SU-DHL-6 (cell line): ENCODE measurements around the gene RPL36AL.

Source experiments
- H2AFZ ChIP-seq: fragments of 200-600 bp; sonication (generic); 2 replicates; pipeline ENCODE4 v1.6.1; 2014; ENCODE audit warnings: low read depth, mild to moderate bottlenecking, moderate library complexity, mixed read lengths, antibody characterized with exemption, low read length; ENCODE audit not compliant: severe bottlenecking
- H3F3A ChIP-seq: fragments of 200-600 bp; shearing (Covaris generic); 2 replicates; pipeline ENCODE4 v1.6.0; 2016; ENCODE audit warnings: antibody characterized with exemption, mild to moderate bottlenecking; ENCODE audit not compliant: insufficient read depth
- H3K27ac ChIP-seq: fragments of 200-600 bp; sonication (generic); 2 replicates; pipeline ENCODE4 v1.5.1; 2016; ENCODE audit warnings: low read depth, mild to moderate bottlenecking, low read length, moderate library complexity, mixed read lengths
- H3K27me3 ChIP-seq: fragments of 200-600 bp; sonication (generic), shearing (Covaris generic); 2 replicates; pipeline ENCODE4 v1.6.0; 2014; ENCODE audit warnings: mild to moderate bottlenecking, low read length
- H3K36me3 ChIP-seq: fragments of 200-600 bp; sonication (generic); 2 replicates; pipeline ENCODE4 v1.6.1; 2014; ENCODE audit warnings: mild to moderate bottlenecking, low read length, mixed read lengths
- H3K4me2 ChIP-seq: fragments of 300-600, 200-600 bp; shearing (Covaris generic), sonication (generic); 2 replicates; pipeline ENCODE4 v1.6.0; 2014; ENCODE audit warnings: low read length, low read depth, mild to moderate bottlenecking; ENCODE audit not compliant: poor library complexity, severe bottlenecking
- H3K4me3 ChIP-seq: fragments of 200-600 bp; sonication (generic); 2 replicates; pipeline ENCODE4 v1.5.1; 2014; ENCODE audit warnings: antibody characterized with exemption, low read length, mild to moderate bottlenecking, mixed read lengths; ENCODE audit not compliant: insufficient read depth, poor library complexity, severe bottlenecking
- H3K79me2 ChIP-seq: fragments of 200-600 bp; sonication (generic); 2 replicates; pipeline ENCODE4 v1.6.1; 2014; ENCODE audit warnings: mild to moderate bottlenecking, low read length, moderate library complexity; ENCODE audit not compliant: insufficient read depth
- H3K9ac ChIP-seq: fragments of 200-600 bp; sonication (generic); 2 replicates; pipeline ENCODE4 v1.7.0; 2014; ENCODE audit warnings: mild to moderate bottlenecking, low read length
- H3K9me2 ChIP-seq: fragments of 200-600 bp; sonication (generic); replicated peaks from 2 replicates; pipeline ENCODE4 v1.6.1; 2014; ENCODE audit warnings: low read length; ENCODE audit not compliant: insufficient read depth
- H3K9me3 ChIP-seq: fragments of 200-600 bp; sonication (generic); 2 replicates; pipeline ENCODE4 v1.6.1; 2014; ENCODE audit warnings: low read length, mixed read lengths; ENCODE audit not compliant: insufficient read depth
- H4K20me1 ChIP-seq: fragments of 200-600 bp; sonication (generic); 2 replicates; pipeline ENCODE4 v1.6.1; 2014; ENCODE audit warnings: low read depth, mild to moderate bottlenecking, antibody characterized with exemption, low read length, moderate library complexity, mixed read lengths
- EZH2phosphoT487 ChIP-seq: fragments of 200-600 bp; sonication (generic), shearing (Covaris generic); conservative IDR thresholded peaks from 2 replicates; pipeline ENCODE4 v1.6.1; 2018; ENCODE audit warnings: mild to moderate bottlenecking, antibody characterized with exemption, low read length, moderate library complexity, mixed read lengths
- TF ChIP-seq, protein P1 (sequence below): fragments of 200-600 bp; sonication (generic); IDR thresholded peaks from one replicate; pipeline ENCODE4 v1.5.1; 2017; ENCODE audit warnings: antibody characterized with exemption, mild to moderate bottlenecking, low read length, moderate library complexity; ENCODE audit not compliant: insufficient read depth, poor library complexity, severe bottlenecking

Gene RPL36AL

DNA sequence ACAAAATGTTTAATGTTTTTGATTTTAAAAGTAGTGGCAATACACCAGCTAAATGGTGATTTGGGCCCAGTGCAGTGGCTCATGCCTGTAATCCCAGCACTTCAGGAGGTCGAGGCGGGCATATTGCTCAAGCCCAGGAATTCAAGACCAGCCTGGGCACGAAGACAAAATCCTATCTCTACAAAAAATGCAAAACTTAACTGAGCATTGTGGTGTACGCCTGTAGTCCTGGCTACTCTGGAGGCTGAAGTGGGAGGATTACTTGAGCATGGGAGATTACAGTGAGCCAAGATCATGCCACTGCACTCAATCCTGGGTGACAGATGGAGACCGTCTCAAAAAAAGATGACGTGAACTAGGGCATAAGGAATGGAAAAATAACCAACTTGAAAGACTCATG, 4.7 kb downstream of the RPL36AL start:
- Histone ChIP-seq H3K27ac (no peak overlapping the region), H2AFZ (no peak overlapping the region), H3K9me2 (no peaks in the 10 kb centered on the region), H3K36me3 (peaks cover 21% of the 10 kb centered on the region), H3F3A (peaks cover 45% of the 10 kb centered on the region), H3K9me3 (no peaks in the 10 kb centered on the region), H3K9ac (no peak overlapping the region), H4K20me1 (no peaks in the 10 kb centered on the region; the same call in 1 of the 2 replicates), H3K4me2 (no peak overlapping the region), H3K27me3 (no peaks in the 10 kb centered on the region), H3K79me2 (peaks cover 70% of the 10 kb centered on the region), H3K4me3 (no peak overlapping the region)
- TF ChIP-seq, protein P1, sequence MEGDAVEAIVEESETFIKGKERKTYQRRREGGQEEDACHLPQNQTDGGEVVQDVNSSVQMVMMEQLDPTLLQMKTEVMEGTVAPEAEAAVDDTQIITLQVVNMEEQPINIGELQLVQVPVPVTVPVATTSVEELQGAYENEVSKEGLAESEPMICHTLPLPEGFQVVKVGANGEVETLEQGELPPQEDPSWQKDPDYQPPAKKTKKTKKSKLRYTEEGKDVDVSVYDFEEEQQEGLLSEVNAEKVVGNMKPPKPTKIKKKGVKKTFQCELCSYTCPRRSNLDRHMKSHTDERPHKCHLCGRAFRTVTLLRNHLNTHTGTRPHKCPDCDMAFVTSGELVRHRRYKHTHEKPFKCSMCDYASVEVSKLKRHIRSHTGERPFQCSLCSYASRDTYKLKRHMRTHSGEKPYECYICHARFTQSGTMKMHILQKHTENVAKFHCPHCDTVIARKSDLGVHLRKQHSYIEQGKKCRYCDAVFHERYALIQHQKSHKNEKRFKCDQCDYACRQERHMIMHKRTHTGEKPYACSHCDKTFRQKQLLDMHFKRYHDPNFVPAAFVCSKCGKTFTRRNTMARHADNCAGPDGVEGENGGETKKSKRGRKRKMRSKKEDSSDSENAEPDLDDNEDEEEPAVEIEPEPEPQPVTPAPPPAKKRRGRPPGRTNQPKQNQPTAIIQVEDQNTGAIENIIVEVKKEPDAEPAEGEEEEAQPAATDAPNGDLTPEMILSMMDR: no peak
- TF ChIP-seq EZH2phosphoT487: no peak

DNA sequence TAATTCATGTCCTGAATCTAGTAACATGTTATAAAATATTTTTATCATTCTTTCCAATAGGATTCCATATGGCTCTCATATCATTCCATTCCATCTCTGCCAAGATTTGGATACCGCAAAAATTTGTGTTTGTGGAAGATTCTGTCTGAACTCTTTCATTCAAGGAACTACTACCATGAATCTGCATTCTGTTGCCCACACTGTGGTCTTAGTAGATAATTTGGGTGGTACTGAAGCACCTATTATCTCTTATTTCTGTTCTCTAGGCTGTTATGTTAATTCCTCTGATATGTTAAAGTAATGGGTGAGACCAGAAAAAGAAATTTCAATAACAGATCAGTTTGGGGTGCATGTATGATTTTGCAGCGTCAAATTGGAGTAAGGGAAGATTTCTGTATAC, 6.2 kb downstream of the RPL36AL start:
- Histone ChIP-seq H3K79me2 (peaks cover 71% of the 10 kb centered on the region), H2AFZ (no peak overlapping the region), H3K4me2 (no peak overlapping the region), H3K4me3 (no peak overlapping the region), H3K9me3 (no peaks in the 10 kb centered on the region), H3K9ac (no peak overlapping the region), H4K20me1 (no peaks in the 10 kb centered on the region; the same call in 1 of the 2 replicates), H3K27ac (no peak overlapping the region; the same call in 1 of the 2 replicates), H3K9me2 (no peaks in the 10 kb centered on the region), H3K27me3 (no peaks in the 10 kb centered on the region), H3K36me3 (peaks cover 21% of the 10 kb centered on the region), H3F3A (peaks cover 45% of the 10 kb centered on the region)
- TF ChIP-seq, protein P1: no peak
- TF ChIP-seq EZH2phosphoT487: no peak

DNA sequence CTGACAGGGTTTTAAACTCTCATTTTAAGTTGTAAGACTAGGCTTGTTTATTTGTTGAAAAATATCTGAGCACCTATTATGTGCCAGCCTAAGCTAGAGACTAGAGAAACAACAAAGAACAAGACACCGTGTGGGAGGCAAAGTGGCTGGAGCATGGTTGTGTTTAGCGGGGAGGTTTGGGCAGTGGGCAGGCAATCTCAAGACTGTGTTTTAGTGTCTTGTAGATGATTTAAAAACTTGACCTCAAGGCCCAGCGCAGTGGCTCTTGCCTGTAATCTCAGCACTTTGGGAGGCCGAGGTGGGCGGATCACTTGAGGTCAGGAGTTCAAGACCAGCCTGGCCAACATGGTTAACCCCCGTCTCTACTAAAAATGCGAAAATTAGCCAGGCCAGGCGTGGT, 7.8 kb downstream of the RPL36AL start:
- no peak for TF ChIP-seq EZH2phosphoT487
- TF ChIP-seq, protein P1: no peak

More for the DNA sequence above, 7.8 kb downstream of the RPL36AL start:
- Histone ChIP-seq H3K27me3 (no peaks in the 10 kb centered on the region), H3K27ac (no peak overlapping the region), H4K20me1 (no peaks in the 10 kb centered on the region), H3K9me2 (no peaks in the 10 kb centered on the region), H3K9me3 (no peaks in the 10 kb centered on the region), H3K4me2 (no peak overlapping the region), H3F3A (peaks cover 37% of the 10 kb centered on the region), H3K9ac (no peak overlapping the region), H3K36me3 (peaks cover 19% of the 10 kb centered on the region; the same call in 1 of the 2 replicates), H3K79me2 (peaks cover 67% of the 10 kb centered on the region), H3K4me3 (no peak overlapping the region), H2AFZ (no peak overlapping the region)
